Gastroesophageal sphincter (tissue), 4 donors: Measurements from ENCODE around the gene MAPK8. TPM values are rescaled to one million over a fixed set of nuclear protein-coding genes. Genes with fewer than 3 reads are reported as not detected.

ENCODE experiments used
- ATAC-seq: fragments of 150-250 bp; one replicate; pipeline ENCODE4 v1.9.1; 2016; ENCODE audit warnings: mild to moderate bottlenecking, moderate library complexity
- H3K27ac ChIP-seq, 4 donors: fragments of 200-600 bp; sonication (generic) in 3 of 4; 1 replicate in 3 of 4; 2 replicates in 1 of 4; pipeline ENCODE4 v1.5.1; 2016 to 2019
- H3K27me3 ChIP-seq: fragments of 200-600 bp; sonication (generic); one replicate; pipeline ENCODE4 v1.5.1; 2019
- H3K36me3 ChIP-seq, 2 donors: fragments of 200-600 bp; sonication (generic); one replicate each; pipeline ENCODE4 v1.5.1; 2019; ENCODE audit warnings: control low read depth in 1 of 2
- H3K4me1 ChIP-seq, 3 donors: fragments of 200-600 bp; sonication (generic); 1 replicate in 2 of 3; 2 replicates in 1 of 3; pipeline ENCODE4 v1.5.1; 2016 to 2019; ENCODE audit warnings: control low read depth in 2 of 3
- H3K4me3 ChIP-seq, 2 donors: fragments of 200-600 bp; sonication (generic); one replicate each; pipeline ENCODE4 v1.5.1; 2019; ENCODE audit warnings: mild to moderate bottlenecking in 1 of 2, moderate library complexity in 1 of 2
- H3K9me3 ChIP-seq, 3 donors: fragments of 200-600 bp; sonication (generic); one replicate each; pipeline ENCODE4 v1.5.1; 2017 to 2019; ENCODE audit warnings: control low read depth in 2 of 3
- CTCF ChIP-seq, 4 experiments: fragments of 200-600 bp in 2 of 4; fragments of 450-650 bp in 2 of 4; sonication (generic) in 1 of 4; IDR thresholded peaks; one replicate each; pipeline ENCODE4 v1.5.1; 2017 to 2019; ENCODE audit warnings: antibody characterized with exemption in 4 of 4, mild to moderate bottlenecking in 2 of 4, moderate library complexity in 2 of 4
- EP300 ChIP-seq: sonication (generic); formaldehyde crosslinking; IDR thresholded peaks from one replicate; pipeline ENCODE4 v1.6.1; 2017; ENCODE audit warnings: antibody characterized with exemption, mild to moderate bottlenecking
- POLR2A ChIP-seq, 2 donors: fragments of 450-650 bp; IDR thresholded peaks; one replicate each; pipeline ENCODE4 v1.6.1; 2017; ENCODE audit warnings: antibody characterized with exemption in 2 of 2, mild to moderate bottlenecking in 2 of 2, moderate library complexity in 1 of 2
- POLR2AphosphoS5 ChIP-seq: sonication (generic); formaldehyde crosslinking; IDR thresholded peaks from one replicate; pipeline ENCODE4 v1.6.1; 2017; ENCODE audit warnings: antibody characterized with exemption
- WGBS, 2 donors: methylation state at CpG; one replicate each; pipeline ENCODE4 v1.1.5; 2018; ENCODE audit warnings: low coverage in 1 of 2; 5-methylcytosine and 5-hydroxymethylcytosine counted together
- total RNA-seq, 4 donors: library from RNA; depleted of rRNA; stranded (reverse); fragments of >200 nt; gene quantifications; one replicate each; pipeline ENCODE4 v1.1.0, GENCODE V29; 2016

MAPK8 gene
- total RNA-seq, 4 donors from 2014 or later, result 35.6 to 63.7 (median 40.7) TPM

- 67 to 84% methylated on average over 2 to 3 of the region's 3 CpGs for WGBS, 2 donors
- peaks cover 0 to 8% (median 0%) of the 10 kb centered on the region in 3 donors for H3K9me3 ChIP-seq
- no peak for TF ChIP-seq POLR2AphosphoS5
- TF ChIP-seq POLR2A (IDR thresholded peaks at IDR 0.05), result no peak
- ATAC-seq, result no peak
- H3K4me3 ChIP-seq, result no peak overlapping the region
- no peaks in the 10 kb centered on the region for H3K36me3 ChIP-seq
- H3K4me1 ChIP-seq, result no peaks in the 10 kb centered on the region
- H3K27me3 ChIP-seq, result peaks cover 32% of the 10 kb centered on the region
- H3K27ac ChIP-seq, result no peak overlapping the region
Observed at GRCh38 chr10:48472501-48473069, 166.1 kb downstream of the MAPK8 start.

- H3K27ac ChIP-seq, result no peak overlapping the region
- H3K4me3 ChIP-seq, result no peak overlapping the region
- TF ChIP-seq POLR2A (IDR thresholded peaks at IDR 0.05) (no peak), EP300 (no peak), POLR2AphosphoS5 (no peak), CTCF (IDR thresholded peaks at IDR 0.05) (no peak)
- no peak for ATAC-seq
- peaks cover 0 to 8% (median 0%) of the 10 kb centered on the region in 3 donors for H3K9me3 ChIP-seq
- peaks cover 21% of the 10 kb centered on the region for H3K27me3 ChIP-seq
- H3K36me3 ChIP-seq, result no peaks in the 10 kb centered on the region
- no peaks in the 10 kb centered on the region for H3K4me1 ChIP-seq
- 88 to 100% methylated on average over 2 to 3 of the region's 5 CpGs for WGBS, 2 donors
Observed at GRCh38 chr10:48473704-48474103, 167.2 kb downstream of the MAPK8 start.

- 94% methylated on average over 3 of the region's 3 CpGs for WGBS, 2 donors
- no peak overlapping the region for H3K27ac ChIP-seq
- no peak for ATAC-seq
- TF ChIP-seq POLR2AphosphoS5 (no peak), EP300 (no peak), POLR2A (IDR thresholded peaks at IDR 0.05) (no peak), CTCF (IDR thresholded peaks at IDR 0.05) (no peak)
- H3K27me3 ChIP-seq, result peaks cover 12% of the 10 kb centered on the region
- H3K36me3 ChIP-seq, result no peaks in the 10 kb centered on the region
- H3K4me1 ChIP-seq, result no peaks in the 10 kb centered on the region
- H3K4me3 ChIP-seq, result no peak overlapping the region
- peaks cover 0 to 8% (median 0%) of the 10 kb centered on the region in 3 donors for H3K9me3 ChIP-seq
Observed at GRCh38 chr10:48474765-48475365, 168.4 kb downstream of the MAPK8 start.

DNA sequence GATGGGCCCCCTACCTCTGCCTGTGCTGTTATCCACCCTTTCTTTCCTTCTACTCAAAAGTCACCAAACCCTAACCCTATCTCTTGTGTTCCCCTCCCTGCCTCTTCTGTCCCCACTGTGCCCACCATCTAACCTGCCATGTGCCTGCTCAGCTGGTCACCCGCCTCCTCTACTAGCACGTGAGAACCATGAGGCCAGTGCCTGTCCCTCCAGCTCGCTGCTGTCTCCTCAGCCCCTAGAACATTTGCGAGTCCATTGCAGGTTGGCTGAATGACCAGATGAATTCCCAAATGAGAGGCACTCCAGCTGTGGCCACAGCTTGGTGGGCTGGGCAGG, 169.4 kb downstream of the MAPK8 start:
- no peak for ATAC-seq
- whole genome bisulfite sequencing, 2 donors, result no CpG with 5 or more reads among the region's 4 CpGs

More for the DNA sequence above, 169.4 kb downstream of the MAPK8 start:
- no peak for TF ChIP-seq POLR2A (IDR thresholded peaks at IDR 0.05)
- no peak for TF ChIP-seq EP300
- TF ChIP-seq CTCF (IDR thresholded peaks at IDR 0.05), result no peak
- no peak for TF ChIP-seq POLR2AphosphoS5
- Histone ChIP-seq H3K9me3 (peaks cover 0 to 8% (median 0%) of the 10 kb centered on the region in 3 donors), H3K27ac (no peak overlapping the region), H3K36me3 (no peaks in the 10 kb centered on the region), H3K4me1 (no peaks in the 10 kb centered on the region), H3K27me3 (peaks cover 3% of the 10 kb centered on the region), H3K4me3 (no peak overlapping the region)
